Gastroesophageal sphincter (tissue), 4 donors: ENCODE measurements around the gene CSN1S1. TPM values are rescaled to one million over a fixed set of nuclear protein-coding genes. Genes with fewer than 3 reads are reported as not detected.

Experiments used
- ATAC-seq: fragments of 150-250 bp; one replicate; pipeline ENCODE4 v1.9.1; 2016; ENCODE audit warnings: mild to moderate bottlenecking, moderate library complexity
- H3K27ac ChIP-seq, 4 donors: fragments of 200-600 bp; sonication (generic) in 3 of 4; 1 replicate in 3 of 4; 2 replicates in 1 of 4; pipeline ENCODE4 v1.5.1; 2016 to 2019
- H3K27me3 ChIP-seq: fragments of 200-600 bp; sonication (generic); one replicate; pipeline ENCODE4 v1.5.1; 2019
- H3K36me3 ChIP-seq, 2 donors: fragments of 200-600 bp; sonication (generic); one replicate each; pipeline ENCODE4 v1.5.1; 2019; ENCODE audit warnings: control low read depth in 1 of 2
- H3K4me1 ChIP-seq, 3 donors: fragments of 200-600 bp; sonication (generic); 1 replicate in 2 of 3; 2 replicates in 1 of 3; pipeline ENCODE4 v1.5.1; 2016 to 2019; ENCODE audit warnings: control low read depth in 2 of 3
- H3K4me3 ChIP-seq, 2 donors: fragments of 200-600 bp; sonication (generic); one replicate each; pipeline ENCODE4 v1.5.1; 2019; ENCODE audit warnings: mild to moderate bottlenecking in 1 of 2, moderate library complexity in 1 of 2
- H3K9me3 ChIP-seq, 3 donors: fragments of 200-600 bp; sonication (generic); one replicate each; pipeline ENCODE4 v1.5.1; 2017 to 2019; ENCODE audit warnings: control low read depth in 2 of 3
- CTCF ChIP-seq, 4 experiments: fragments of 200-600 bp in 2 of 4; fragments of 450-650 bp in 2 of 4; sonication (generic) in 1 of 4; IDR thresholded peaks; one replicate each; pipeline ENCODE4 v1.5.1; 2017 to 2019; ENCODE audit warnings: antibody characterized with exemption in 4 of 4, mild to moderate bottlenecking in 2 of 4, moderate library complexity in 2 of 4
- EP300 ChIP-seq: sonication (generic); formaldehyde crosslinking; IDR thresholded peaks from one replicate; pipeline ENCODE4 v1.6.1; 2017; ENCODE audit warnings: antibody characterized with exemption, mild to moderate bottlenecking
- POLR2A ChIP-seq, 2 donors: fragments of 450-650 bp; IDR thresholded peaks; one replicate each; pipeline ENCODE4 v1.6.1; 2017; ENCODE audit warnings: antibody characterized with exemption in 2 of 2, mild to moderate bottlenecking in 2 of 2, moderate library complexity in 1 of 2
- POLR2AphosphoS5 ChIP-seq: sonication (generic); formaldehyde crosslinking; IDR thresholded peaks from one replicate; pipeline ENCODE4 v1.6.1; 2017; ENCODE audit warnings: antibody characterized with exemption
- WGBS, 2 donors: methylation state at CpG; one replicate each; pipeline ENCODE4 v1.1.5; 2018; ENCODE audit warnings: low coverage in 1 of 2; 5-methylcytosine and 5-hydroxymethylcytosine counted together
- total RNA-seq, 4 donors: library from RNA; depleted of rRNA; stranded (reverse); fragments of >200 nt; gene quantifications; one replicate each; pipeline ENCODE4 v1.1.0, GENCODE V29; 2016

Gene CSN1S1
- total RNA-seq, 4 donors from 2014 or later = not detected

GRCh38 chr4:69957209-69957608, 26.3 kb downstream of the CSN1S1 start:
- H3K4me1 ChIP-seq = no peaks in the 10 kb centered on the region
- H3K27ac ChIP-seq = no peak overlapping the region
- no peak for TF ChIP-seq EP300
- no peak for TF ChIP-seq CTCF (IDR thresholded peaks at IDR 0.05)
- TF ChIP-seq POLR2A (IDR thresholded peaks at IDR 0.05) = no peak
- TF ChIP-seq POLR2AphosphoS5 = no peak
- peaks cover 0 to 2% (median 0%) of the 10 kb centered on the region in 3 donors for H3K9me3 ChIP-seq
- no peak overlapping the region for H3K4me3 ChIP-seq
- H3K27me3 ChIP-seq = no peaks in the 10 kb centered on the region
- no peaks in the 10 kb centered on the region for H3K36me3 ChIP-seq
- 100% methylated on average over 1 of the region's 1 CpG for WGBS, 2 donors
- no peak for ATAC-seq

- H3K9me3 ChIP-seq = peaks cover 0 to 4% (median 0%) of the 10 kb centered on the region in 3 donors
- no peaks in the 10 kb centered on the region for H3K4me1 ChIP-seq
- no peak within 1 kb of the TSS for H3K27ac ChIP-seq
- WGBS, 2 donors = 78 to 88% methylated on average over 2 of the region's 2 CpGs
- no peaks in the 10 kb centered on the region for H3K36me3 ChIP-seq
- no peak within 1 kb of the TSS for H3K4me3 ChIP-seq
- TF ChIP-seq CTCF (IDR thresholded peaks at IDR 0.05) = no peak
- no peak for TF ChIP-seq POLR2A (IDR thresholded peaks at IDR 0.05)
- no peak for TF ChIP-seq EP300
- TF ChIP-seq POLR2AphosphoS5 = no peak
- no peaks in the 10 kb centered on the region for H3K27me3 ChIP-seq
- ATAC-seq = no peak
Observed at GRCh38 chr4:69965628-69966027, 34.8 kb downstream of the CSN1S1 start, which contains the start of gene CSN2. Gene CSN2 (minus strand): TSS chr4:69965728. CDS start chr4:69960995, 4,733 bp downstream.

- no peak for ATAC-seq
- Histone ChIP-seq H3K9me3 (no peaks in the 10 kb centered on the region), H3K27me3 (no peaks in the 10 kb centered on the region), H3K4me1 (no peaks in the 10 kb centered on the region), H3K27ac (no peak overlapping the region), H3K4me3 (no peak overlapping the region), H3K36me3 (no peaks in the 10 kb centered on the region)
- TF ChIP-seq POLR2A (IDR thresholded peaks at IDR 0.05) (no peak), CTCF (IDR thresholded peaks at IDR 0.05) (no peak), POLR2AphosphoS5 (no peak), EP300 (no peak)
- WGBS, 2 donors = 67 to 83% methylated on average over 1 of the region's 1 CpG
Observed at GRCh38 chr4:69970071-69970470, 39.2 kb downstream of the CSN1S1 start.

- no peaks in the 10 kb centered on the region for H3K36me3 ChIP-seq
- H3K9me3 ChIP-seq = no peaks in the 10 kb centered on the region
- no peak for TF ChIP-seq EP300
- TF ChIP-seq POLR2A (IDR thresholded peaks at IDR 0.05) = no peak
- no peak for TF ChIP-seq POLR2AphosphoS5
- no peak for TF ChIP-seq CTCF (IDR thresholded peaks at IDR 0.05)
- no peaks in the 10 kb centered on the region for H3K27me3 ChIP-seq
- H3K4me3 ChIP-seq = no peak overlapping the region
- WGBS, 2 donors = 57 to 59% methylated on average over 1 of the region's 1 CpG
- no peak overlapping the region for H3K27ac ChIP-seq
- no peaks in the 10 kb centered on the region for H3K4me1 ChIP-seq
- ATAC-seq = no peak
Observed at GRCh38 chr4:69974631-69975030, 43.8 kb downstream of the CSN1S1 start.

GRCh38 chr4:69977582-69977981, 46.7 kb downstream of the CSN1S1 start:
- no peak for ATAC-seq
- H3K4me1 ChIP-seq = no peaks in the 10 kb centered on the region
- H3K4me3 ChIP-seq = no peak overlapping the region
- TF ChIP-seq POLR2AphosphoS5 (no peak), CTCF (IDR thresholded peaks at IDR 0.05) (no peak), EP300 (no peak), POLR2A (IDR thresholded peaks at IDR 0.05) (no peak)
- H3K36me3 ChIP-seq = no peaks in the 10 kb centered on the region
- H3K9me3 ChIP-seq = no peaks in the 10 kb centered on the region
- H3K27ac ChIP-seq = no peak overlapping the region
- no peaks in the 10 kb centered on the region for H3K27me3 ChIP-seq
